HG03442 (cell line): Measurements from ENCODE around the gene COL16A1.

ENCODE experiments used
- ATAC-seq: cut with Tn5 transposase; IDR thresholded peaks from one replicate; pipeline ENCODE4 v1.9.1; 2021; ENCODE audit warnings: mild to moderate bottlenecking, moderate library complexity; ENCODE audit not compliant: unreplicated experiment

Gene COL16A1

DNA sequence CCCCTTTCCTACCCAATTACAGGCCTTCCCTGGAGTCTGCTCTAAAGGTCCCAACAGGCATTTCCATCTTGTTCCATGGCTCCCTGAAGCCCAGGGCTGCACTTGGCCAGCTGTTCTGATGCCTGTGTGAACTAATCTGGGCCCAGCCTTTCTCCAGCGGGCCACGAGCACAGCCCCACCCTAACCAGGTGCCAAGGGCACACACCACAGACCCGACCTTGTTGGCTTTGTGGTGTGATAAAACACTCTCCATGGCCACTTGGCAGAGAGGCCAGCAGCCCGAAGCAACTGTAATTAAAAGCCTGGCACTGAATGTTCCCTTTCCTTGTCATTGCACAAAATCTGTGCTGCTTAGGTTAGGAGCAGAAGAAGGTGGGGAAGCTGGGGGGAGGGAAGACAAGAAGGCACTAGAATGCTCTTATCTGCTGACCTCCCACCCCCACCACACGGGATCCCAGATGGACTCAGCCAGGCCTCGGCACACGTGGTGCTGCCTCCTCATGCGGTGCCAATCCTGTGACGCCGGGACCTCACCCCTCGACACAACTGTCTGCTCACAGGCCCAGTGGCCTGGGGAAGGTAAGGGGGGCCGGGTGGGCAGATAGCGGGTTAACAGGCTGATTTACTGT, 76.4 kb downstream of the COL16A1 start:
- ATAC-seq: no peak

DNA sequence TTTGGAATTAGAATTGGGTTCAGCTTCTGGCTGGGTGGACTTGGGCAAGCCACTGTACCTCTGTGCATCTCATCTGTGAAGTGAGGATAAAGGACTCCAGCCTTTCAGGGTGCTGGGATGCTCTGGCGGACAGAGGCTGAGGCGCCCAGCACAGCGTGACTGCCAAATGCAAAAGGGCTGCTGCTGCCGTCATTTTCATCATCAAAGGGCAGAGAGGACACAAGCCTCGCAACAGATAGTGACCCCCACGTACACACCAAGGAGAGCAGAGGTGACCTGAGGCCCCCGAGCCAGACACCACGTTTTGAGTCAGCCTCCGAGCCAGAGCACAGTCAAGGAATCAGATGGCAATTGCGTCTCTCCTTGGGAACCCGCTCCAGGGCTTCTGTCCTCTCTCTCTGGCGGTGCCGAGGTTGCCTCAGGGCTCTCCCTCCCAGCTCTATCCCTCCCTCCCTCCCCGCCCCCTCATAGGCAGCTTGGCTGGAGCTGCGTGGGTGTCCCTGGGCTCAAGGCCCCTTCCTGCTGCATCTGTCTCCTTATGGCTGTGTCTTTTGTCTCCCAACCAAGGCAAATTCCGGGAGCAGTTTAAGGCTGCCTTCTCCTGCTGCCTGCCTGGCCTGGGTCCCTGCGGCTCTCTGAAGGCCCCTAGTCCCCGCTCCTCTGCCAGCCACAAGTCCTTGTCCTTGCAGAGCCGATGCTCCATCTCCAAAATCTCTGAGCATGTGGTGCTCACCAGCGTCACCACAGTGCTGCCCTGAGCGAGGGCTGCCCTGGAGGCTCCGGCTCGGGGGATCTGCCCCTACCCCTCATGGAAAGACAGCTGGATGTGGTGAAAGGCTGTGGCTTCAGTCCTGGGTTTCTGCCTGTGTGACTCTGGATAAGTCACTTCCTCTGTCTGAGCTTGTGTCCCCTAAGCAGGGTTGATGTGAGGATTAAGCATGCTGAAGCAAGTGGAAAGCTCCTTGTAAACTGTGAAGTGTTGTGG, 77.3 kb downstream of the COL16A1 start:
- ATAC-seq: no peak

DNA sequence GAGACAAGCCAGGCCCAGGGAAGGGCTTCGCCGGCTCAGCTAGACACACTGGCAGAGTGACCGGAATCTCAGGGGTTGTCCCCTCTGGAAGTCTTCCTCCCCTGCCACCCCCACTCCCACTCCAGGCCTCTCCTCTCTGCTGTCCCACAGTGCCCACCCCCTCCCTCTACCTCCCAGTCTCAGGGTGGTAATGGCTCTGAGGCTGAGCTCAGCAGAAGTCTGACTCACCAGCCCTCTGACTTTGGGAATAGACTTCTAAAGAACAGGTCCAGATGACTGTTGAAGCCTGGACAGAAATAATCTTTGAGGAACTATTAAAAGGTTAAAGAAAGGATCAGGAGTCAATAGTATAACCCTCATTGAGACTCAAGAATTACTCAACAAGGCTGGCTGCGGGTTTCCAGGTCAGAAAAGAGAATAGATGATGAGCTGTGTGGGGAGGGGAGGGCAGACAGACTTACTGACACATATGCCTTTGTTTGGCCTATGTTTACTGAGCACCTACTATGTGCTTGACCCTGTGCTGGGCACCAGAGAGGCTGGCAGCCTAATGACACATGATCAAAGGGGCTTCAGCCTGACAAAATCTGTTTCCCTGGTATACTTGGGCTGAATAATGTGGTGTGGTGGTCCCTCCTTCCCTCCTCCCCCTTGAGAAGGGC, 78.1 kb downstream of the COL16A1 start:
- no peak for ATAC-seq

GRCh38 chr1:31624731-31625514, 78.9 kb downstream of the COL16A1 start:
- no peak for ATAC-seq

GRCh38 chr1:31624309-31624708, 79.5 kb downstream of the COL16A1 start:
- no peak for ATAC-seq

DNA sequence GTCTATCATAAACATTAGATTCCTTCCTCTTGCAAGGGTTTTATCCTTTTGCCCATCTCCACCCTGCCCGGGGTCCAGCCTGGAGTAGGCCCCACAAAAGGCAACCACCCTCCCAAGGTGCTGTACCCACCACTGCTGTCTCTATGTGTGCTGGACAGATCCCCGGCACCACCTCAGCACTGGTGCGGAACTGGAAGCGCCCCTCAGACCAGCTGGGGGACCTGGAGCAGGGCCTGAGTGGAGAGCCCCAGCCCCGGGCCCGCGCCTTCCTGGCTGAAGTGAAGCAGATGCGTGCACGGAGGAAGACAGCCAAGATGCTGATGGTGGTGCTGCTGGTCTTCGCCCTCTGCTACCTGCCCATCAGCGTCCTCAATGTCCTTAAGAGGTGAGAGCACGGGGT, 80.5 kb downstream of the COL16A1 start:
- ATAC-seq: no peak

- ATAC-seq: no peak
Measured at GRCh38 chr1:31621847-31622730, 81.7 kb downstream of the COL16A1 start.

- ATAC-seq: no peak
Measured at GRCh38 chr1:31621498-31621820, 82.4 kb downstream of the COL16A1 start.

DNA sequence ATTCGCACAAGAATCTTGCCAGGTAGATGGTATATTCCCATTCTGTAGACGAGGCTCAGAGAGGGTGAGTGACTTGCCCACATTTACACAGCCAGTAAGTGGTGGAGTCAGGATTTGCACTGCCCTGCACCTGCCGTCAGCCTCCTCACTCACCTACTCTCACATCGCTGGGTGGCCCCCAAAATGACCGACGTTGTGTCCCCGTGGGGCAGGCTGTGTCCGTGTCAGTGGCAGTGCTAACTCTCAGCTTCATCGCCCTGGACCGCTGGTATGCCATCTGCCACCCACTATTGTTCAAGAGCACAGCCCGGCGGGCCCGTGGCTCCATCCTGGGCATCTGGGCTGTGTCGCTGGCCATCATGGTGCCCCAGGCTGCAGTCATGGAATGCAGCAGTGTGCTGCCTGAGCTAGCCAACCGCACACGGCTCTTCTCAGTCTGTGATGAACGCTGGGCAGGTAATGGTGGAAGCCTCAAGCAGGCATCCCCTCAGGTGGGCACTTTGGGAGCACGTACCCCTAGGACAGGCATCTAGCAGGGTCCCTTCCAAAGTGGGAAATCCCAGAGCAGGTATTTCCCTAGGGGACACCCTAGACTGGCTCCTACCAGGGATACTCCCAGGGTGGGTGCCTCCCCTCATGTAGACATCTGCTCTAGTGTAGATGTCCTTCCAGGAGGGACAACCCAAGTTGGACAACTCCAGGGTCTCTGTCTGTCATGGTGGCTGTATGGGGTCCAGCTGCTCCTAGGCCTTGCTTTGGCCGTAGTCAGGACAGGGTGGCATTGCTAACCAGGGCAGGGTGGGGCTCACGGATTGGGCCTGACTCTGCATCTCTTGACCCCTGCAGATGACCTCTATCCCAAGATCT, 83.0 kb downstream of the COL16A1 start:
- ATAC-seq: no peak

- no peak for ATAC-seq
Measured at GRCh38 chr1:31618916-31619846, 84.6 kb downstream of the COL16A1 start.

GRCh38 chr1:31617916-31618746, 85.7 kb downstream of the COL16A1 start:
- ATAC-seq: no peak

DNA sequence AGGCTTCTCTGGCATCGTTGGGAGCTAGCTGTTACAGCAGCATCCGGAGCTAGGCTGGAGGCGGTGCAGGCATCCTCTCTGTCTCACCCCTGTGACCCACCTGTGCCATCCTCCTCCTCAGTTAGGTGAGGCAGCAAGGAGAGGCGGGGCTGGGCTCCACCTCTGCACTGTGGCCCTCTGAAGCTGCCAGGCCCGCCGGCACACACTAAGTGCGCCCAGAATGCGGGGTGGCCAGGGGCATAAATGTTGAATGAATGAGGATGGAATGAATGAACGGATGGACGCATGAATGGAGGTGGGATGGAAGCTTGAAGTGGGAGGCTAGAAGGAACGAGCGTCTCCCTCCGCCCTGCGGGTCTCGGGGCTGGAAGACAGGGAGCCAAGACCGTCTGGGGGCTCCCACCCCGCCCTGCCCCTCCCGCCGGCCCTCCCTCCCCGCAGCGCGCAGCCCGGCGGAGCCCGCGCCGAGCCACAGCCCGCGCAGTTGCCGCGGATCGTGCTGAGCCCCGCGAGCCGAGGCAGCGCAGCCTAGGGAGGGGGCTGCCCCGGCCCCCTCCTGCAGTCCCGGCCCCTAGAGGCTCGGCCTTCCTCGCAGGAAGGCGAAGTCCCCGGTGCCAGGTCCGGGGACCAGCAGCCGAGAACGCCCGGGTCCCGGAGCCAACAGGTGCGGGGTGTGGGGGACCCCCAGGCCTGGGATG, 86.5 kb downstream of the COL16A1 start, which contains the start of gene HCRTR1:
Gene HCRTR1, plus strand, starts transcription at position 472 of the 698 bp plus-strand sequence. CDS start 1,504 bp downstream, outside the sequence.
- ATAC-seq: no peak

DNA sequence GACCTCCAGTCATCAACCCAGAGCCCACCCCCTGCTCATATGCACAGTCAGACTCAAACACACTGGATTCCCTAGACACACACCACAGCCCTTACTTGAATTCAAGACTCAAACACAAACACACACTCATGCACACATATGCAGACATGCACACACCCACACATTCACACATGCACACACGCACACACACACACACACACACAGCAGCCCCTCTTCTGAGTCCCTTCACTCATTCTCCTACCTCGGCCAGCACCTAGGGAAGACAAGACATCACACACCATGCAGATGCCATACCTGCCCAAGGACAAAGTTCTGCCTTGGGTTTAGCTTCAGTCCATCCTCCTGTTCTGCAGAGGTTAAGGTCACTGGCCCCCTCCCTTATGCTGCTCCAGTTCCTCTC, 87.9 kb downstream of the COL16A1 start:
- no peak for ATAC-seq

GRCh38 chr1:31615414-31615813, 88.4 kb downstream of the COL16A1 start:
- ATAC-seq: no peak

GRCh38 chr1:31614414-31615005, 89.3 kb downstream of the COL16A1 start:
- ATAC-seq: no peak

GRCh38 chr1:31609514-31610118, 94.2 kb downstream of the COL16A1 start:
- no peak for ATAC-seq
